Measurements from ENCODE around the gene CCDC188.

CCDC188 gene

GRCh38 chr22:20105456-20106204 lies 45.2 kb downstream of the CCDC188 start:
- DNase-seq (ENCODE audit: low read depth), result no peak

GRCh38 chr22:20102203-20102780 lies 48.6 kb downstream of the CCDC188 start:
- DNase-seq (ENCODE audit: low read depth), result no peak

- DNase-seq (ENCODE audit: low read depth), result no peak
These were observed 49.2 kb downstream of the CCDC188 start for GRCh38 chr22:20101638-20102037.

- no peak for DNase-seq (ENCODE audit: low read depth)
These were observed 51.6 kb downstream of the CCDC188 start for GRCh38 chr22:20099099-20099711.
